Activated CD4-positive, alpha-beta memory T cell treated with anti-CD3 and anti-CD28 coated beads, Interleukin-2, amount 10 ng/mL, durations not matched to agents 7 days and 5 days (primary cell): ENCODE measurements around the gene GALNT8. TPM values are rescaled to one million over a fixed set of nuclear protein-coding genes. Genes with fewer than 3 reads are reported as not detected.

ENCODE experiments used
- CTCF ChIA-PET: fragments of 350-600 bp; sonication (Branson Sonifier 250); formaldehyde crosslinking; loops from one replicate; lab custom pipeline; 2021; ENCODE audit warnings: antibody characterized with exemption, inconsistent platforms; lab: Charles Lee
- POLR2A ChIA-PET: fragments of 350-600 bp; sonication (Branson Sonifier 250); formaldehyde crosslinking; loops from one replicate; lab custom pipeline; 2021; ENCODE audit warnings: antibody characterized with exemption; lab: Charles Lee
- DNase-seq: peaks from one replicate; pipeline ENCODE4 v3.0.0-alpha.2; 2020
- H3K27ac Mint-ChIP-seq: one replicate; pipeline ENCODE4 v1.8.0; 2021; ENCODE audit warnings: mild to moderate bottlenecking, mixed read lengths
- H3K27me3 Mint-ChIP-seq: one replicate; pipeline ENCODE4 v1.8.0; 2021; ENCODE audit warnings: mixed read lengths
- H3K36me3 Mint-ChIP-seq: one replicate; pipeline ENCODE4 v1.8.0; 2021; ENCODE audit warnings: low read depth, mixed read lengths
- H3K4me1 Mint-ChIP-seq: one replicate; pipeline ENCODE4 v1.8.0; 2021; ENCODE audit warnings: mixed read lengths
- H3K4me3 Mint-ChIP-seq: one replicate; pipeline ENCODE4 v1.8.0; 2021; ENCODE audit warnings: mild to moderate bottlenecking, mixed read lengths
- H3K9me3 Mint-ChIP-seq: one replicate; pipeline ENCODE4 v1.8.0; 2021; ENCODE audit warnings: mixed read lengths
- total RNA-seq, 2 experiments: library from RNA; stranded (reverse); gene quantifications; one replicate each; pipeline ENCODE4 v1.2.3, GENCODE V29; 2021

GALNT8 gene
- total RNA-seq, 2 experiments from 2014 or later, result 1.8 to 2.0 TPM

- Mint-ChIP-seq H3K9me3 (no peaks in the 10 kb centered on the region), H3K27me3 (peaks cover 6% of the 10 kb centered on the region), H3K27ac (no peak overlapping the region), H3K4me1 (peaks cover 10% of the 10 kb centered on the region), H3K4me3 (no peak overlapping the region), H3K36me3 (no peaks in the 10 kb centered on the region)
- DNase-seq, result no peak
- CTCF ChIA-PET, result interaction anchor here (1.0 to 2.5 kb wide), 3 partner anchors 9 to 91 kb away, joined by 3 to 12 read pairs (median 3); no protein-coding TSS in a partner anchor
- POLR2A ChIA-PET, result no interaction called here
Observed at GRCh38 chr12:4766445-4766844, 46.2 kb downstream of the GALNT8 start.

- Mint-ChIP-seq H3K4me3 (no peak overlapping the region), H3K36me3 (no peaks in the 10 kb centered on the region), H3K4me1 (peaks cover 10% of the 10 kb centered on the region), H3K9me3 (no peaks in the 10 kb centered on the region), H3K27me3 (peaks cover 6% of the 10 kb centered on the region), H3K27ac (no peak overlapping the region)
- CTCF ChIA-PET, result interaction anchor here (1.0 to 2.5 kb wide), 3 partner anchors 9 to 90 kb away, joined by 3 to 12 read pairs (median 3); no protein-coding TSS in a partner anchor
- POLR2A ChIA-PET, result no interaction called here
- no peak for DNase-seq
Observed at GRCh38 chr12:4767186-4767585, 47.0 kb downstream of the GALNT8 start.

- ChIA-PET POLR2A (no interaction called here), CTCF (interaction anchor here (2.5 kb wide), 1 partner anchor 11 kb away, joined by 12 read pairs; no protein-coding TSS in a partner anchor)
- peaks cover 11% of the 10 kb centered on the region for H3K27me3 Mint-ChIP-seq
- H3K27ac Mint-ChIP-seq, result no peak overlapping the region
- H3K4me3 Mint-ChIP-seq, result no peak overlapping the region
- DNase-seq, result no peak
- H3K4me1 Mint-ChIP-seq, result peaks cover 6% of the 10 kb centered on the region
- H3K9me3 Mint-ChIP-seq, result no peaks in the 10 kb centered on the region
- H3K36me3 Mint-ChIP-seq, result no peaks in the 10 kb centered on the region
Observed at GRCh38 chr12:4768341-4768740, 48.1 kb downstream of the GALNT8 start.

- DNase-seq, result no peak
- Mint-ChIP-seq H3K4me3 (no peak overlapping the region), H3K4me1 (no peaks in the 10 kb centered on the region), H3K27me3 (peaks cover 11% of the 10 kb centered on the region), H3K9me3 (no peaks in the 10 kb centered on the region), H3K27ac (no peak overlapping the region), H3K36me3 (no peaks in the 10 kb centered on the region)
- ChIA-PET POLR2A (no interaction called here), CTCF (no interaction called here)
Observed at GRCh38 chr12:4769073-4769472, 48.9 kb downstream of the GALNT8 start.

- no peaks in the 10 kb centered on the region for H3K36me3 Mint-ChIP-seq
- H3K27ac Mint-ChIP-seq, result no peak overlapping the region
- CTCF ChIA-PET, result no interaction called here
- DNase-seq, result no peak
- H3K4me3 Mint-ChIP-seq, result no peak overlapping the region
- POLR2A ChIA-PET, result no interaction called here
- H3K4me1 Mint-ChIP-seq, result no peaks in the 10 kb centered on the region
- H3K27me3 Mint-ChIP-seq, result peaks cover 17% of the 10 kb centered on the region
- no peaks in the 10 kb centered on the region for H3K9me3 Mint-ChIP-seq
Observed at GRCh38 chr12:4771172-4771959, 51.2 kb downstream of the GALNT8 start.

GRCh38 chr12:4771960-4772566, 51.9 kb downstream of the GALNT8 start:
- ChIA-PET POLR2A (no interaction called here), CTCF (no interaction called here)
- H3K27ac Mint-ChIP-seq, result no peak overlapping the region
- H3K27me3 Mint-ChIP-seq, result peaks cover 21% of the 10 kb centered on the region
- no peak for DNase-seq
- no peaks in the 10 kb centered on the region for H3K9me3 Mint-ChIP-seq
- no peaks in the 10 kb centered on the region for H3K36me3 Mint-ChIP-seq
- H3K4me3 Mint-ChIP-seq, result no peak overlapping the region
- H3K4me1 Mint-ChIP-seq, result no peaks in the 10 kb centered on the region

- DNase-seq, result no peak
- POLR2A ChIA-PET, result no interaction called here
- no peak overlapping the region for H3K4me3 Mint-ChIP-seq
- no peak overlapping the region for H3K27ac Mint-ChIP-seq
- H3K9me3 Mint-ChIP-seq, result no peaks in the 10 kb centered on the region
- H3K27me3 Mint-ChIP-seq, result peaks cover 23% of the 10 kb centered on the region
- no peaks in the 10 kb centered on the region for H3K36me3 Mint-ChIP-seq
- no peaks in the 10 kb centered on the region for H3K4me1 Mint-ChIP-seq
- CTCF ChIA-PET, result interaction anchor here (0.7 kb wide), 1 partner anchor 17 kb away, joined by 3 read pairs; no protein-coding TSS in a partner anchor
Observed at GRCh38 chr12:4775936-4776335, 55.7 kb downstream of the GALNT8 start.

GRCh38 chr12:4779749-4780148, 59.5 kb downstream of the GALNT8 start:
- Mint-ChIP-seq H3K9me3 (no peaks in the 10 kb centered on the region), H3K36me3 (no peaks in the 10 kb centered on the region), H3K27me3 (peaks cover 22% of the 10 kb centered on the region), H3K4me3 (no peak overlapping the region), H3K4me1 (no peaks in the 10 kb centered on the region), H3K27ac (no peak overlapping the region)
- no peak for DNase-seq
- ChIA-PET CTCF (no interaction called here), POLR2A (no interaction called here)

- Mint-ChIP-seq H3K4me1 (no peaks in the 10 kb centered on the region), H3K4me3 (no peak overlapping the region), H3K27ac (no peak overlapping the region), H3K27me3 (peaks cover 19% of the 10 kb centered on the region), H3K9me3 (no peaks in the 10 kb centered on the region), H3K36me3 (no peaks in the 10 kb centered on the region)
- no peak for DNase-seq
- ChIA-PET POLR2A (no interaction called here), CTCF (no interaction called here)
Observed at GRCh38 chr12:4780641-4781611, 60.7 kb downstream of the GALNT8 start.

GRCh38 chr12:4784404-4785054, 64.3 kb downstream of the GALNT8 start:
- Mint-ChIP-seq H3K27ac (no peak overlapping the region), H3K36me3 (no peaks in the 10 kb centered on the region), H3K9me3 (no peaks in the 10 kb centered on the region), H3K4me1 (no peaks in the 10 kb centered on the region), H3K4me3 (no peak overlapping the region), H3K27me3 (peaks cover 12% of the 10 kb centered on the region)
- DNase-seq, result no peak
- CTCF ChIA-PET, result no interaction called here
- POLR2A ChIA-PET, result no interaction called here

GRCh38 chr12:4786795-4787194, 66.6 kb downstream of the GALNT8 start:
- ChIA-PET CTCF (interaction anchor here (1.0 kb wide), 1 partner anchor 20 kb away, joined by 3 read pairs; no protein-coding TSS in a partner anchor), POLR2A (no interaction called here)
- Mint-ChIP-seq H3K27ac (no peak overlapping the region), H3K4me3 (no peak overlapping the region), H3K4me1 (no peaks in the 10 kb centered on the region), H3K36me3 (no peaks in the 10 kb centered on the region), H3K27me3 (peaks cover 5% of the 10 kb centered on the region), H3K9me3 (no peaks in the 10 kb centered on the region)
- no peak for DNase-seq

- no peak overlapping the region for H3K4me3 Mint-ChIP-seq
- H3K27me3 Mint-ChIP-seq, result peaks cover 3% of the 10 kb centered on the region
- ChIA-PET CTCF (no interaction called here), POLR2A (no interaction called here)
- H3K36me3 Mint-ChIP-seq, result no peaks in the 10 kb centered on the region
- H3K27ac Mint-ChIP-seq, result no peak overlapping the region
- no peaks in the 10 kb centered on the region for H3K4me1 Mint-ChIP-seq
- DNase-seq, result no peak
- H3K9me3 Mint-ChIP-seq, result no peaks in the 10 kb centered on the region
Observed at GRCh38 chr12:4787965-4788364, 67.8 kb downstream of the GALNT8 start.
